OCI-LY3 (cell line): ENCODE measurements around the gene NKAPD1.

Experiments used
- CTCF ChIP-seq: fragments of 200-600, 300-600 bp; sonication (generic); IDR thresholded peaks from 2 replicates; pipeline ENCODE4 v1.5.1; 2014; ENCODE audit warnings: antibody characterized with exemption, low read length, low read depth
- EZH2phosphoT487 ChIP-seq: fragments of 200-600 bp; shearing (Covaris generic); IDR thresholded peaks from 2 replicates; pipeline ENCODE4 v1.6.1; 2018; ENCODE audit warnings: antibody characterized with exemption, mixed run types, low read depth

GRCh38 chr11:112062923-112063322, 11.2 kb upstream of the NKAPD1 start:
- TF ChIP-seq CTCF (no peak), EZH2phosphoT487 (no peak)
